H1 (cell line): ENCODE results near the gene MIF4GD. TPM values are rescaled to one million over a fixed set of nuclear protein-coding genes. Genes with fewer than 3 reads are reported as not detected.

ENCODE experiments used
- CTCF ChIA-PET: fragments of 300-600 bp; sonication (Branson Sonifier 250); formaldehyde crosslinking; loops from one replicate; lab custom pipeline; 2021; ENCODE audit not compliant: partially characterized antibody; lab: Charles Lee
- POLR2A ChIA-PET: fragments of 300-600 bp; sonication (Branson Sonifier 250); formaldehyde crosslinking; loops from one replicate; lab custom pipeline; 2021; ENCODE audit warnings: inconsistent platforms; ENCODE audit not compliant: partially characterized antibody; lab: Charles Lee
- DNase-seq, 2 experiments: peaks; one replicate each; pipeline versions ENCODE4 v3.0.0 to v3.0.0-alpha.2; 2010 to 2022; ENCODE audit warnings: low spot score in 2 of 2, low read depth in 1 of 2, mixed read lengths in 1 of 2
- FAIRE-seq: peaks from 2 replicates; lab custom pipeline; 2011; peaks lifted over from hg19 to GRCh38; lab: Jason Lieb, UNC
- H2AFZ ChIP-seq: 2 replicates; pipeline ENCODE4 v1.8.1; 2012; ENCODE audit warnings: low read length, inconsistent platforms
- H2AK5ac ChIP-seq: 2 replicates; pipeline ENCODE4 v1.6.1; 2013; ENCODE audit warnings: low read depth, low read length
- H2BK120ac ChIP-seq: replicated peaks from 2 replicates; pipeline ENCODE3; 2013; ENCODE audit warnings: low read depth, low read length, inconsistent platforms
- H2BK12ac ChIP-seq: 2 replicates; pipeline ENCODE4 v1.6.1; 2013; ENCODE audit warnings: low read depth, low read length
- H2BK15ac ChIP-seq: 2 replicates; pipeline ENCODE4 v1.6.1; 2013; ENCODE audit warnings: low read length
- H2BK20ac ChIP-seq: 2 replicates; pipeline ENCODE4 v1.6.1; 2013; ENCODE audit warnings: low read length
- H2BK5ac ChIP-seq: 2 replicates; pipeline ENCODE4 v1.6.1; 2013; ENCODE audit warnings: low read depth, low read length
- H3K14ac ChIP-seq: 2 replicates; pipeline ENCODE4 v1.6.1; 2013; ENCODE audit warnings: inconsistent platforms; ENCODE audit not compliant: insufficient read length
- H3K18ac ChIP-seq: 2 replicates; pipeline ENCODE4 v1.6.1; 2013; ENCODE audit warnings: low read length; ENCODE audit errors: extremely low read depth
- H3K23ac ChIP-seq: 2 replicates; pipeline ENCODE4 v1.6.1; 2013; ENCODE audit warnings: inconsistent platforms; ENCODE audit not compliant: insufficient read length
- H3K23me2 ChIP-seq: 2 replicates; pipeline ENCODE4 v1.6.1; 2013; ENCODE audit warnings: low read depth, low read length
- H3K27ac ChIP-seq: 2 replicates; pipeline ENCODE4 v1.6.1; 2011; ENCODE audit warnings: low read depth, low read length, inconsistent platforms
- H3K27me3 ChIP-seq, 4 experiments: replicated peaks in 1 of 4; 1 replicate in 1 of 4; 2 replicates in 3 of 4; pipeline versions ENCODE4 v1.6.1 to v1.8.1; 2011 to 2013; ENCODE audit warnings: low read length in 3 of 4, mild to moderate bottlenecking in 3 of 4, inconsistent platforms in 2 of 4, mixed read lengths in 2 of 4, moderate library complexity in 1 of 4; ENCODE audit not compliant: control insufficient read depth in 3 of 4, insufficient read depth in 3 of 4; ENCODE audit errors: extremely low read depth in 1 of 4
- H3K36me3 ChIP-seq, 4 experiments: 2 replicates each; pipeline versions ENCODE4 v1.6.1 to v1.8.1; 2011 to 2013; ENCODE audit warnings: mild to moderate bottlenecking in 4 of 4, low read length in 3 of 4, moderate library complexity in 2 of 4, control low read depth in 1 of 4, inconsistent platforms in 1 of 4; ENCODE audit not compliant: insufficient read depth in 4 of 4, control insufficient read depth in 2 of 4
- H3K4ac ChIP-seq: replicated peaks from 2 replicates; pipeline ENCODE3; 2013; ENCODE audit warnings: low read length, low read depth, mixed read lengths, inconsistent platforms; ENCODE audit not compliant: insufficient read length
- H3K4me1 ChIP-seq, 4 experiments: replicated peaks in 1 of 4; 1 replicate in 1 of 4; 2 replicates in 3 of 4; pipeline versions ENCODE4 v1.6.1 to v1.8.1; 2011 to 2013; ENCODE audit warnings: low read length in 3 of 4, inconsistent platforms in 2 of 4, mixed read lengths in 1 of 4; ENCODE audit not compliant: insufficient read depth in 4 of 4, control insufficient read depth in 3 of 4
- H3K4me2 ChIP-seq, 2 experiments: 2 replicates each; pipeline versions ENCODE4 v1.6.1 to v1.8.1; 2011 to 2013; ENCODE audit warnings: low read depth in 2 of 2, low read length in 2 of 2, control low read depth in 1 of 2, inconsistent platforms in 1 of 2, mild to moderate bottlenecking in 1 of 2; ENCODE audit not compliant: insufficient read depth in 1 of 2
- H3K4me3 ChIP-seq, 4 experiments: fragments of 200-600, 300-600 bp in 1 of 4; sonication (generic), shearing (Covaris generic), sonication (Bioruptor Twin) in 1 of 4; 2 replicates each; pipeline versions ENCODE4 v1.5.1 to v1.8.1; 2011 to 2016; ENCODE audit warnings: low read length in 4 of 4, low read depth in 3 of 4, control low read depth in 2 of 4, inconsistent platforms in 2 of 4, mild to moderate bottlenecking in 2 of 4, mixed read lengths in 1 of 4, moderate library complexity in 1 of 4; ENCODE audit not compliant: insufficient read depth in 2 of 4; ENCODE audit errors: extremely low read depth in 1 of 4
- H3K56ac ChIP-seq: replicated peaks from 2 replicates; pipeline ENCODE3; 2013; ENCODE audit warnings: low read depth, mild to moderate bottlenecking, mixed read lengths, low read length, inconsistent platforms; ENCODE audit not compliant: insufficient read length
- H3K79me1 ChIP-seq: 2 replicates; pipeline ENCODE4 v1.6.1; 2013; ENCODE audit warnings: low read depth, low read length, control low read depth
- H3K79me2 ChIP-seq, 2 experiments: 2 replicates each; pipeline versions ENCODE4 v1.6.1 to v1.8.1; 2012 to 2013; ENCODE audit warnings: low read length in 2 of 2, mild to moderate bottlenecking in 2 of 2, inconsistent platforms in 1 of 2; ENCODE audit not compliant: insufficient read depth in 2 of 2, control insufficient read depth in 1 of 2
- H3K9ac ChIP-seq, 4 experiments: replicated peaks in 1 of 4; 1 replicate in 1 of 4; 2 replicates in 3 of 4; pipeline versions ENCODE4 v1.6.1 to v1.8.1; 2011 to 2013; ENCODE audit warnings: low read depth in 3 of 4, low read length in 3 of 4, control low read depth in 2 of 4, mild to moderate bottlenecking in 2 of 4, moderate library complexity in 2 of 4, inconsistent platforms in 1 of 4; ENCODE audit errors: extremely low read depth in 1 of 4
- H3K9me3 ChIP-seq, 2 experiments: 2 replicates each; pipeline versions ENCODE4 v1.6.1 to v1.8.1; 2012 to 2013; ENCODE audit warnings: mild to moderate bottlenecking in 2 of 2, moderate library complexity in 2 of 2, control low read depth in 1 of 2, inconsistent platforms in 1 of 2, low read depth in 1 of 2, low read length in 1 of 2, mixed read lengths in 1 of 2; ENCODE audit not compliant: insufficient read depth in 2 of 2
- H4K20me1 ChIP-seq, 2 experiments: replicated peaks in 1 of 2; 2 replicates each; pipeline versions ENCODE3 to v1.8.1; 2011 to 2013; ENCODE audit warnings: inconsistent platforms in 2 of 2, low read length in 2 of 2, mild to moderate bottlenecking in 1 of 2; ENCODE audit not compliant: insufficient read depth in 2 of 2, control insufficient read depth in 1 of 2
- H4K5ac ChIP-seq: 2 replicates; pipeline ENCODE4 v1.6.1; 2013; ENCODE audit warnings: low read length, low read depth, mixed read lengths, inconsistent platforms; ENCODE audit not compliant: insufficient read length
- H4K8ac ChIP-seq: 2 replicates; pipeline ENCODE4 v1.8.0; 2013; ENCODE audit warnings: mild to moderate bottlenecking, moderate library complexity, low read length, inconsistent platforms; ENCODE audit not compliant: insufficient read depth; ENCODE audit errors: extremely low read depth
- H4K91ac ChIP-seq: replicated peaks from 2 replicates; pipeline ENCODE3; 2013; ENCODE audit warnings: low read length, mixed read lengths, inconsistent platforms; ENCODE audit not compliant: insufficient read length
- BRCA1 ChIP-seq: IDR thresholded peaks from 2 replicates; pipeline ENCODE4 v1.6.1; 2012; ENCODE audit warnings: low read depth, low read length, improper control_type of control experiment
- CTCF ChIP-seq, 3 experiments: IDR thresholded peaks; 1 replicate in 2 of 3; 2 replicates in 1 of 3; pipeline versions ENCODE4 v1.5.1 to v1.6.1; 2011; ENCODE audit warnings: low read length in 3 of 3, mild to moderate bottlenecking in 3 of 3, inconsistent platforms in 2 of 3, low read depth in 1 of 3, moderate library complexity in 1 of 3; ENCODE audit not compliant: insufficient read depth in 1 of 3; ENCODE audit errors: control extremely low read depth in 1 of 3
- GABPA ChIP-seq: IDR thresholded peaks from 2 replicates; pipeline ENCODE4 v1.6.1; 2011; ENCODE audit warnings: mild to moderate bottlenecking, low read length, moderate library complexity, borderline replicate concordance; ENCODE audit not compliant: insufficient read depth
- JUND ChIP-seq: IDR thresholded peaks from 2 replicates; pipeline ENCODE4 v1.6.1; 2011; ENCODE audit warnings: mild to moderate bottlenecking, improper control_type of control experiment, low read length
- POLR2A ChIP-seq, 2 experiments: IDR thresholded peaks; 1 replicate in 1 of 2; 2 replicates in 1 of 2; pipeline ENCODE4 v1.6.1; 2011; ENCODE audit warnings: low read depth in 2 of 2, low read length in 2 of 2, mild to moderate bottlenecking in 2 of 2; ENCODE audit errors: control extremely low read depth in 1 of 2
- TEAD4 ChIP-seq: IDR thresholded peaks from 2 replicates; pipeline ENCODE4 v1.6.1; 2012; ENCODE audit warnings: low read depth, low read length, inconsistent platforms, mixed read lengths
- USF2 ChIP-seq: IDR thresholded peaks from 2 replicates; pipeline ENCODE4 v1.6.1; 2011; ENCODE audit warnings: low read length, improper control_type of control experiment
- WGBS, 2 experiments: shearing (Covaris generic) in 1 of 2; methylation state at CpG; one replicate each; pipeline versions ENCODE4 v1.1.6 to v1.1.7; 2013 to 2015; ENCODE audit warnings: low lambda C conversion rate in 2 of 2, mixed read lengths in 2 of 2, inconsistent platforms in 1 of 2, low coverage in 1 of 2, missing lambda C conversion rate in 1 of 2; ENCODE audit not compliant: insufficient replicate concordance in 2 of 2, insufficient coverage in 1 of 2, insufficient read length in 1 of 2; ENCODE audit errors: extremely low coverage in 1 of 2, missing lambda C conversion rate in 1 of 2; 5-methylcytosine and 5-hydroxymethylcytosine counted together
- long read RNA-seq, 2 experiments: library from RNA in 1 of 2; library from capped mRNA in 1 of 2; stranded (forward); transcript quantifications; one replicate each; pipeline ENCODE4 v2.0.0, GENCODE V29; 2021; ENCODE audit warnings: inconsistent platforms in 1 of 2
- polyA minus RNA-seq, 3 experiments: library from RNA; depleted of rRNA, polyadenylated mRNA; stranded (reverse); fragments of >200 nt; gene quantifications; 1 replicate in 2 of 3; 2 replicates in 1 of 3; pipeline ENCODE4 v1.2.3, GENCODE V29; 2011
- polyA plus RNA-seq, 7 experiments: library from polyadenylated mRNA; depleted of rRNA in 3 of 7; stranded (reverse) in 5 of 7; unstranded in 2 of 7; fragments of >200 nt in 5 of 7; fragments of 200-250 nt in 2 of 7; gene quantifications; 1 replicate in 5 of 7; 2 replicates in 1 of 7; 4 replicates in 1 of 7; pipeline versions ENCODE4 v1.2.1 to v1.2.3, GENCODE V29; 2011 to 2013; ENCODE audit warnings: missing spikeins in 2 of 7, mixed read lengths in 2 of 7
- total RNA-seq: library from RNA; stranded (reverse); fragmentation: NEBNext Ultra II Directional; extraction: Animal tissue kit (Norgen Biotek cat#: 25700); gene quantifications from 2 replicates; pipeline ENCODE4 v1.2.1, GENCODE V29; 2021

MIF4GD gene
- total RNA-seq (16.1 and 17.5 TPM in 2 replicates), polyA plus RNA-seq (2011; rRNA removed) (51.1 and 60.6 TPM in 2 replicates), polyA minus RNA-seq (2011; rRNA and poly(A)+ RNA removed) (29.5 and 38.8 TPM in 2 replicates)
- polyA plus RNA-seq (2011; cell fraction: cytosol; rRNA removed), result 50.3 TPM
- 38.8 TPM for polyA plus RNA-seq (2011; cell fraction: nucleus; rRNA removed)
- polyA plus RNA-seq (2012, experiment 1 of 2), result 18.3 to 30.8 TPM (median 24.5 TPM) in 4 replicates
- 29.7 TPM for polyA plus RNA-seq (2012, experiment 2 of 2)
- 18.4 TPM for polyA plus RNA-seq (2013, experiment 1 of 2)
- 18.0 TPM for polyA plus RNA-seq (2013, experiment 2 of 2)
- 10.4 TPM for polyA minus RNA-seq (2011; cell fraction: cytosol; rRNA and poly(A)+ RNA removed)
- polyA minus RNA-seq (2011; cell fraction: nucleus; rRNA and poly(A)+ RNA removed), result 13.0 TPM
- long read RNA-seq, experiment 1, transcript MIF4GD-202 (6 exons, 1,306 nt), result major isoform, 7 of 21 reads
- long read RNA-seq, experiment 1, partial matches to known transcripts, result 6 of 21 reads
- long read RNA-seq, experiment 1, other reads (novel, unspliced or antisense), result 3 of 21 reads
- long read RNA-seq, experiment 2, transcript MIF4GD-202 (6 exons, 1,306 nt), result major isoform, 17 of 22 reads
- long read RNA-seq, experiment 2, partial matches to known transcripts, result 0 of 22 reads
- long read RNA-seq, experiment 2, other reads (novel, unspliced or antisense), result 2 of 22 reads

- Histone ChIP-seq H3K23ac (no peak within 1 kb of the TSS), H3K56ac (peak within 1 kb of the TSS; percentile 46), H3K9me3 (no peaks in the 10 kb centered on the region), H3K79me2 (no peaks in the 10 kb centered on the region), H3K4me2 (peak within 1 kb of the TSS; percentile 70 to 95), H3K14ac (peak within 1 kb of the TSS; percentile 67), H3K4me1 (peaks cover 0 to 9% (median 7%) of the 10 kb centered on the region in 4 experiments; a peak in 4 of 7 replicates), H2BK15ac (no peak within 1 kb of the TSS; the same call in 1 of the 2 replicates), H2AFZ (peak within 1 kb of the TSS; percentile 43; the same call in 1 of the 2 replicates), H3K4me3 (peak within 1 kb of the TSS; percentile 84 to 91 (median 87)), H4K8ac (peak within 1 kb of the TSS; percentile 88), H4K91ac (no peak within 1 kb of the TSS), H3K36me3 (peaks cover 5 to 17% (median 10%) of the 10 kb centered on the region in 4 experiments), H3K27ac (peak within 1 kb of the TSS; percentile 21; the same call in 1 of the 2 replicates), H4K5ac (peak within 1 kb of the TSS; percentile 61), H3K23me2 (peaks cover 15% of the 10 kb centered on the region), H3K18ac (peak within 1 kb of the TSS; percentile 93), H3K9ac (peak within 1 kb of the TSS; percentile 25 to 90 (median 61); a peak in 6 of 7 replicates), H3K27me3 (no peaks in the 10 kb centered on the region), H2BK12ac (no peak within 1 kb of the TSS), H3K79me1 (no peaks in the 10 kb centered on the region), H2AK5ac (no peak within 1 kb of the TSS), H4K20me1 (peaks cover 4 to 7% of the 10 kb centered on the region in 2 experiments), H2BK20ac (no peak within 1 kb of the TSS), H3K4ac (peak within 1 kb of the TSS; percentile 59), H2BK120ac (no peak within 1 kb of the TSS), H2BK5ac (peak within 1 kb of the TSS; percentile 63; the same call in 1 of the 2 replicates)
- WGBS, 2 experiments, result 0% methylated on average over 2 of the region's 39 CpGs; no CpG with 5 or more reads in 1 of the 2 experiments
- FAIRE-seq (no peak), DNase-seq (no peak)
- POLR2A ChIA-PET, result interaction anchor here (0.6 to 6.7 kb wide), 20 partner anchors 9 to 1312 kb away, joined by 3 to 62 read pairs (median 4); partner anchors contain the start of genes GGA3, GRB2, MRPS7 and SLC25A19
- CTCF ChIA-PET, result interaction anchor here (0.6 to 21.2 kb wide), 48 partner anchors 9 to 635 kb away, joined by 3 to 369 read pairs (median 4); partner anchors contain the start of genes GGA3, GRB2, MRPS7 and NT5C
- TF ChIP-seq GABPA (no peak), JUND (no peak), BRCA1 (no peak), POLR2A (IDR thresholded peaks at IDR 0.05; ENCODE audit: control extremely low read depth in 1 of 2, low read depth in 2 of 2, low read length in 2 of 2) (no peak; a peak in 1 of 3 replicates), CTCF (IDR thresholded peaks at IDR 0.05; ENCODE audit: control extremely low read depth in 1 of 3, insufficient read depth in 1 of 3, low read depth in 1 of 3, low read length in 3 of 3) (no peak), TEAD4 (no peak), USF2 (no peak)
Measured at GRCh38 chr17:75270966-75271232, at the start of gene MIF4GD. Gene MIF4GD (minus strand): TSS chr17:75271231. CDS start chr17:75270195, 1,036 bp downstream.
